PC-3 (cell line): ENCODE data around the gene SMARCD3. TPM values are rescaled to one million over a fixed set of nuclear protein-coding genes. Genes with fewer than 3 reads are reported as not detected.

ENCODE experiments used
- ATAC-seq: fragments of 200-7000 bp; cut with Tn5 transposase; 2 replicates; pipeline ENCODE4 v1.9.1; 2020; ENCODE audit warnings: mild to moderate bottlenecking, moderate library complexity
- BruUV-seq: library from RNA; stranded (reverse); fragments of 400-500 nt; replicated peaks from 2 replicates; lab custom pipeline; 2021; lab: Mats Ljungman, UMichigan
- CTCF ChIA-PET: fragments of 300-600 bp; sonication (Branson Sonifier 250); formaldehyde crosslinking; loops from one replicate; lab custom pipeline; 2022; ENCODE audit warnings: antibody characterized with exemption; lab: Charles Lee
- POLR2A ChIA-PET: fragments of 300-600 bp; sonication (Branson Sonifier 250); formaldehyde crosslinking; loops from one replicate; lab custom pipeline; 2022; ENCODE audit warnings: antibody characterized with exemption; ENCODE audit not compliant: unreplicated experiment; lab: Charles Lee
- DNase-seq: peaks from one replicate; pipeline ENCODE4 v3.0.0-alpha.2; 2015
- H2AFZ ChIP-seq: fragments of 300-600 bp; sonication (generic); 2 replicates; pipeline ENCODE4 v1.6.0; 2016; ENCODE audit warnings: antibody characterized with exemption, low read length
- H3F3A ChIP-seq: fragments of 300-600 bp; sonication (generic); one replicate; pipeline ENCODE4 v1.6.0; 2017; ENCODE audit warnings: antibody characterized with exemption, low read length, control low read depth, mild to moderate bottlenecking; ENCODE audit not compliant: unreplicated experiment
- H3K27ac ChIP-seq: fragments of 300-600 bp; sonication (generic); 2 replicates; pipeline ENCODE4 v1.5.1; 2016; ENCODE audit warnings: mild to moderate bottlenecking, low read length
- H3K27me3 ChIP-seq: fragments of 300-600 bp; sonication (generic); 2 replicates; pipeline ENCODE4 v1.6.1; 2016; ENCODE audit warnings: low read length, mixed read lengths
- H3K36me3 ChIP-seq: fragments of 300-600 bp; sonication (generic); 2 replicates; pipeline ENCODE4 v1.6.1; 2016; ENCODE audit warnings: low read depth, mixed run types, low read length, mixed read lengths
- H3K4me1 ChIP-seq: fragments of 300-600 bp; sonication (generic); 2 replicates; pipeline ENCODE4 v1.5.1; 2016; ENCODE audit warnings: low read length; ENCODE audit not compliant: insufficient read depth
- H3K4me2 ChIP-seq: fragments of 300-600 bp; sonication (generic); 2 replicates; pipeline ENCODE4 v1.6.0; 2016; ENCODE audit warnings: low read length
- H3K4me3 ChIP-seq: fragments of 300-600 bp; sonication (generic); 2 replicates; pipeline ENCODE4 v1.5.1; 2016; ENCODE audit warnings: mild to moderate bottlenecking, low read length, mixed read lengths
- H3K79me2 ChIP-seq: fragments of 300-600 bp; sonication (generic); 2 replicates; pipeline ENCODE4 v1.6.1; 2017; ENCODE audit warnings: low read length, mixed read lengths
- H3K9ac ChIP-seq: fragments of 300-600 bp; sonication (generic); 2 replicates; pipeline ENCODE4 v1.6.0; 2016; ENCODE audit warnings: mild to moderate bottlenecking, low read length
- H3K9me2 ChIP-seq: fragments of 300-600 bp; sonication (generic); replicated peaks from 2 replicates; pipeline ENCODE4 v1.6.1; 2016; ENCODE audit warnings: mixed run types, low read length, mixed read lengths
- H3K9me3 ChIP-seq: fragments of 300-600 bp; sonication (generic); 2 replicates; pipeline ENCODE4 v1.6.1; 2016; ENCODE audit warnings: low read length, mixed read lengths
- H4K20me1 ChIP-seq: fragments of 300-600 bp; sonication (generic); 2 replicates; pipeline ENCODE4 v1.6.1; 2016; ENCODE audit warnings: low read length, mixed read lengths
- CTCF ChIP-seq: fragments of 300-600 bp; sonication (generic); conservative IDR thresholded peaks from 2 replicates; pipeline ENCODE4 v1.5.1; 2017; ENCODE audit warnings: antibody characterized with exemption, low read depth, mild to moderate bottlenecking, low read length
- EZH2 ChIP-seq: fragments of 300-600 bp; sonication (generic); IDR thresholded peaks from one replicate; pipeline ENCODE4 v1.6.1; 2017; ENCODE audit warnings: antibody characterized with exemption, mild to moderate bottlenecking, low read length; ENCODE audit not compliant: unreplicated experiment
- EZH2phosphoT487 ChIP-seq: fragments of 300-600 bp; sonication (generic); IDR thresholded peaks from 2 replicates; pipeline ENCODE4 v1.6.1; 2018; ENCODE audit warnings: mild to moderate bottlenecking, antibody characterized with exemption, low read length, borderline replicate concordance
- intact Hi-C: fragments of 100-400 bp; cut with micrococcal nuclease; formaldehyde crosslinking; loops from 2 replicates; pipeline ENCODE4 v1.9.0; 2023
- total RNA-seq: library from RNA; depleted of rRNA; stranded (reverse); fragments of >200 nt; gene quantifications from 2 replicates; pipeline ENCODE4 v1.2.3, GENCODE V29; 2014

Gene SMARCD3
- total RNA-seq, 1 experiment from 2014 or later, result 9.1 TPM

GRCh38 chr7:151212626-151213025 lies 35.9 kb downstream of the SMARCD3 start:
- Histone ChIP-seq H3K9me3 (no peaks in the 10 kb centered on the region), H3K4me2 (no peak overlapping the region), H3K79me2 (no peaks in the 10 kb centered on the region), H3K4me1 (no peaks in the 10 kb centered on the region), H3K4me3 (no peak overlapping the region), H3F3A (no peaks in the 10 kb centered on the region), H3K27ac (no peak overlapping the region), H3K36me3 (peaks cover 34% of the 10 kb centered on the region), H3K9me2 (no peaks in the 10 kb centered on the region), H3K27me3 (no peaks in the 10 kb centered on the region), H3K9ac (no peak overlapping the region), H2AFZ (no peak overlapping the region), H4K20me1 (no peaks in the 10 kb centered on the region)
- no TSS peak for BruUV-seq
- intact Hi-C loops, result no loop called here
- ChIA-PET POLR2A (no interaction called here), CTCF (interaction anchor here (1.0 kb wide), 1 partner anchor 15 kb away, joined by 4 read pairs; no protein-coding TSS in a partner anchor)
- ATAC-seq, result no peak
- TF ChIP-seq EZH2phosphoT487 (no peak), CTCF (no peak), EZH2 (no peak)
- no peak for DNase-seq

GRCh38 chr7:151211155-151211772 lies 37.2 kb downstream of the SMARCD3 start:
- Histone ChIP-seq H3K4me3 (no peak overlapping the region), H3K4me1 (no peaks in the 10 kb centered on the region), H3K27ac (no peak overlapping the region), H3K36me3 (peaks cover 29% of the 10 kb centered on the region), H3F3A (no peaks in the 10 kb centered on the region), H4K20me1 (no peaks in the 10 kb centered on the region), H3K27me3 (no peaks in the 10 kb centered on the region), H3K9ac (no peak overlapping the region), H3K79me2 (no peaks in the 10 kb centered on the region), H2AFZ (no peak overlapping the region), H3K4me2 (no peak overlapping the region), H3K9me2 (no peaks in the 10 kb centered on the region), H3K9me3 (no peaks in the 10 kb centered on the region)
- DNase-seq (no peak), ATAC-seq (no peak)
- POLR2A ChIA-PET, result no interaction called here
- CTCF ChIA-PET, result no interaction called here
- intact Hi-C loops, result no loop called here
- BruUV-seq, result no TSS peak
- no peak for TF ChIP-seq CTCF
- TF ChIP-seq EZH2phosphoT487, result no peak
- TF ChIP-seq EZH2, result no peak

GRCh38 chr7:151210087-151210854 lies 38.2 kb downstream of the SMARCD3 start, which contains the start of gene H2BK1:
Gene H2BK1 (minus strand): TSS chr7:151210488. CDS start chr7:151210318, 170 bp downstream.
- H3K9ac ChIP-seq, result no peak within 1 kb of the TSS
- ATAC-seq (no peak), DNase-seq (no peak)
- no peak within 1 kb of the TSS for H2AFZ ChIP-seq
- TF ChIP-seq EZH2 (no peak), EZH2phosphoT487 (no peak), CTCF (no peak)
- no peaks in the 10 kb centered on the region for H3K9me2 ChIP-seq
- no peaks in the 10 kb centered on the region for H3K27me3 ChIP-seq
- H3K9me3 ChIP-seq, result no peaks in the 10 kb centered on the region
- no peaks in the 10 kb centered on the region for H3K4me1 ChIP-seq
- no peak within 1 kb of the TSS for H3K4me2 ChIP-seq
- H3K79me2 ChIP-seq, result no peaks in the 10 kb centered on the region
- POLR2A ChIA-PET, result no interaction called here
- H3K36me3 ChIP-seq, result peaks cover 19% of the 10 kb centered on the region; the same call in 1 of the 2 replicates
- H4K20me1 ChIP-seq, result no peaks in the 10 kb centered on the region
- CTCF ChIA-PET, result no interaction called here
- H3K27ac ChIP-seq, result no peak within 1 kb of the TSS
- no TSS peak for BruUV-seq
- no peak within 1 kb of the TSS for H3K4me3 ChIP-seq
- intact Hi-C loops, result no loop called here
- no peaks in the 10 kb centered on the region for H3F3A ChIP-seq
